Vagina (tissue), 2 donors: Measurements from ENCODE around the gene UACA.

Experiments
- POLR2A ChIP-seq, 2 donors: fragments of 450-650 bp; IDR thresholded peaks; one replicate each; pipeline ENCODE4 v1.6.1; 2017; ENCODE audit warnings: antibody characterized with exemption in 2 of 2, mild to moderate bottlenecking in 2 of 2, moderate library complexity in 2 of 2
- POLR2AphosphoS5 ChIP-seq, 2 donors: sonication (generic); formaldehyde crosslinking; IDR thresholded peaks; one replicate each; pipeline ENCODE4 v1.9.0; 2017; ENCODE audit warnings: antibody characterized with exemption in 2 of 2, mild to moderate bottlenecking in 2 of 2, low read depth in 1 of 2; ENCODE audit not compliant: insufficient read depth in 1 of 2
- TF ChIP-seq, protein P1 (sequence below), 3 experiments: fragments of 450-650 bp in 2 of 3; fragments of 200-600 bp in 1 of 3; sonication (generic) in 1 of 3; IDR thresholded peaks; one replicate each; pipeline ENCODE4 v1.5.1; 2017 to 2019; ENCODE audit warnings: antibody characterized with exemption in 3 of 3, mild to moderate bottlenecking in 2 of 3, moderate library complexity in 2 of 3

- TF ChIP-seq, protein P1, sequence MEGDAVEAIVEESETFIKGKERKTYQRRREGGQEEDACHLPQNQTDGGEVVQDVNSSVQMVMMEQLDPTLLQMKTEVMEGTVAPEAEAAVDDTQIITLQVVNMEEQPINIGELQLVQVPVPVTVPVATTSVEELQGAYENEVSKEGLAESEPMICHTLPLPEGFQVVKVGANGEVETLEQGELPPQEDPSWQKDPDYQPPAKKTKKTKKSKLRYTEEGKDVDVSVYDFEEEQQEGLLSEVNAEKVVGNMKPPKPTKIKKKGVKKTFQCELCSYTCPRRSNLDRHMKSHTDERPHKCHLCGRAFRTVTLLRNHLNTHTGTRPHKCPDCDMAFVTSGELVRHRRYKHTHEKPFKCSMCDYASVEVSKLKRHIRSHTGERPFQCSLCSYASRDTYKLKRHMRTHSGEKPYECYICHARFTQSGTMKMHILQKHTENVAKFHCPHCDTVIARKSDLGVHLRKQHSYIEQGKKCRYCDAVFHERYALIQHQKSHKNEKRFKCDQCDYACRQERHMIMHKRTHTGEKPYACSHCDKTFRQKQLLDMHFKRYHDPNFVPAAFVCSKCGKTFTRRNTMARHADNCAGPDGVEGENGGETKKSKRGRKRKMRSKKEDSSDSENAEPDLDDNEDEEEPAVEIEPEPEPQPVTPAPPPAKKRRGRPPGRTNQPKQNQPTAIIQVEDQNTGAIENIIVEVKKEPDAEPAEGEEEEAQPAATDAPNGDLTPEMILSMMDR (IDR thresholded peaks at IDR 0.05) = no peak
- no peak for TF ChIP-seq POLR2AphosphoS5 (IDR thresholded peaks at IDR 0.05; ENCODE audit: insufficient read depth in 1 of 2, low read depth in 1 of 2)
- TF ChIP-seq POLR2A (IDR thresholded peaks at IDR 0.05) = no peak
Observed at GRCh38 chr15:70726753-70727152, 36.6 kb downstream of the UACA start.
